OCI-LY3 (cell line): ENCODE results near the gene RPP25L.

Source experiments
- CTCF ChIP-seq: fragments of 200-600, 300-600 bp; sonication (generic); IDR thresholded peaks from 2 replicates; pipeline ENCODE4 v1.5.1; 2014; ENCODE audit warnings: antibody characterized with exemption, low read length, low read depth
- EZH2phosphoT487 ChIP-seq: fragments of 200-600 bp; shearing (Covaris generic); IDR thresholded peaks from 2 replicates; pipeline ENCODE4 v1.6.1; 2018; ENCODE audit warnings: antibody characterized with exemption, mixed run types, low read depth

DNA sequence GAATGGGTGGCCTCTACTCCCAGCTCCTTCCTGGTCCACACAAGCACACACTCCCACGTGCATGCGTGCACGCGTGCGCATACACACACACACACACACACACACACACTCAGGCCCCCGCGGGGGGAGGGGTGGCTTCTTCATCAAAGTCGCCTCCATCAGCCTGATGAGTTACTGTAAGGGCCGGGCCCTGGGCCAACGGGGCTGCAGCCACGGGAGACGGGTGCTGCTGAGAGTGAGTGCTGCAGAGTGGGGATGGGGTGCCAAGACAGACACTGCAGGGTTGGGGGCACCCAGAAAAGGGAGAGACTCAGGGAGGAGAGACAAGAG, 40.5 kb downstream of the RPP25L start:
- no peak for TF ChIP-seq CTCF
- TF ChIP-seq EZH2phosphoT487, result no peak
